Neuron (in vitro differentiated cells): Measurements from ENCODE around the gene PKD2.

Source experiments
- H2AFZ ChIP-seq: one replicate; pipeline ENCODE4 v1.6.1; 2013; ENCODE audit warnings: low read depth, mild to moderate bottlenecking, inconsistent platforms, low read length, moderate library complexity
- H3K27me3 ChIP-seq: one replicate; pipeline ENCODE4 v1.6.1; 2013; ENCODE audit warnings: low read length; ENCODE audit not compliant: insufficient read depth
- H3K36me3 ChIP-seq: one replicate; pipeline ENCODE4 v1.6.1; 2013; ENCODE audit warnings: low read length; ENCODE audit not compliant: insufficient read depth
- H3K4me1 ChIP-seq: one replicate; pipeline ENCODE4 v1.6.1; 2013; ENCODE audit warnings: low read length; ENCODE audit not compliant: insufficient read depth
- H3K4me3 ChIP-seq: 2 replicates; pipeline ENCODE4 v1.5.1; 2013; ENCODE audit warnings: mild to moderate bottlenecking, low read length, moderate library complexity
- H3K9me3 ChIP-seq: one replicate; pipeline ENCODE4 v1.6.1; 2013; ENCODE audit warnings: low read length

Gene PKD2

GRCh38 chr4:88003261-88003660, 4.2 kb upstream of the PKD2 start:
- H2AFZ ChIP-seq, result no peak overlapping the region
- H3K4me3 ChIP-seq, result no peak overlapping the region
- no peaks in the 10 kb centered on the region for H3K9me3 ChIP-seq
- H3K36me3 ChIP-seq, result no peaks in the 10 kb centered on the region
- peaks cover 2% of the 10 kb centered on the region for H3K4me1 ChIP-seq
- no peaks in the 10 kb centered on the region for H3K27me3 ChIP-seq

- no peaks in the 10 kb centered on the region for H3K36me3 ChIP-seq
- no peak overlapping the region for H3K4me3 ChIP-seq
- no peak overlapping the region for H2AFZ ChIP-seq
- H3K27me3 ChIP-seq, result no peaks in the 10 kb centered on the region
- no peaks in the 10 kb centered on the region for H3K9me3 ChIP-seq
- peaks cover 13% of the 10 kb centered on the region for H3K4me1 ChIP-seq
Observed at GRCh38 chr4:88005076-88005475, 2.4 kb upstream of the PKD2 start.

- H3K4me3 ChIP-seq, result no peak overlapping the region
- H3K36me3 ChIP-seq, result no peaks in the 10 kb centered on the region
- no peaks in the 10 kb centered on the region for H3K27me3 ChIP-seq
- no peak overlapping the region for H2AFZ ChIP-seq
- peaks cover 17% of the 10 kb centered on the region for H3K4me1 ChIP-seq
- no peaks in the 10 kb centered on the region for H3K9me3 ChIP-seq
Observed at GRCh38 chr4:88005946-88006345, 1.5 kb upstream of the PKD2 start.

GRCh38 chr4:88006956-88007303, 505 bp upstream of the PKD2 start:
- peak overlapping the region; percentile 94 for H2AFZ ChIP-seq
- no peaks in the 10 kb centered on the region for H3K9me3 ChIP-seq
- H3K4me3 ChIP-seq, result peak overlapping the region; percentile 60
- H3K36me3 ChIP-seq, result no peaks in the 10 kb centered on the region
- H3K27me3 ChIP-seq, result no peaks in the 10 kb centered on the region
- H3K4me1 ChIP-seq, result peaks cover 17% of the 10 kb centered on the region

- Histone ChIP-seq H3K27me3 (no peaks in the 10 kb centered on the region), H3K36me3 (no peaks in the 10 kb centered on the region), H3K9me3 (no peaks in the 10 kb centered on the region), H3K4me3 (peak overlapping the region; percentile 60), H3K4me1 (peaks cover 17% of the 10 kb centered on the region), H2AFZ (no peak overlapping the region)
Observed at GRCh38 chr4:88008122-88008742, 797 bp downstream of the PKD2 start.

GRCh38 chr4:88008743-88009171, 1.3 kb downstream of the PKD2 start:
- Histone ChIP-seq H3K4me1 (peaks cover 17% of the 10 kb centered on the region), H3K9me3 (no peaks in the 10 kb centered on the region), H3K4me3 (peak overlapping the region; percentile 60), H3K36me3 (no peaks in the 10 kb centered on the region), H2AFZ (no peak overlapping the region), H3K27me3 (no peaks in the 10 kb centered on the region)

GRCh38 chr4:88009871-88010270, 2.4 kb downstream of the PKD2 start:
- Histone ChIP-seq H3K4me1 (peaks cover 17% of the 10 kb centered on the region), H3K36me3 (no peaks in the 10 kb centered on the region), H3K4me3 (peak overlapping the region; percentile 60), H3K9me3 (no peaks in the 10 kb centered on the region), H3K27me3 (no peaks in the 10 kb centered on the region), H2AFZ (no peak overlapping the region)

GRCh38 chr4:88010966-88011365, 3.5 kb downstream of the PKD2 start:
- H2AFZ ChIP-seq, result no peak overlapping the region
- peaks cover 17% of the 10 kb centered on the region for H3K4me1 ChIP-seq
- no peaks in the 10 kb centered on the region for H3K9me3 ChIP-seq
- H3K36me3 ChIP-seq, result no peaks in the 10 kb centered on the region
- no peak overlapping the region for H3K4me3 ChIP-seq
- no peaks in the 10 kb centered on the region for H3K27me3 ChIP-seq

- Histone ChIP-seq H3K9me3 (no peaks in the 10 kb centered on the region), H2AFZ (no peak overlapping the region), H3K27me3 (no peaks in the 10 kb centered on the region), H3K36me3 (no peaks in the 10 kb centered on the region), H3K4me3 (no peak overlapping the region), H3K4me1 (peaks cover 15% of the 10 kb centered on the region)
Observed at GRCh38 chr4:88012647-88013046, 5.2 kb downstream of the PKD2 start.

GRCh38 chr4:88014386-88014905, 7.0 kb downstream of the PKD2 start:
- peaks cover 10% of the 10 kb centered on the region for H3K4me1 ChIP-seq
- no peak overlapping the region for H3K4me3 ChIP-seq
- H3K27me3 ChIP-seq, result no peaks in the 10 kb centered on the region
- H2AFZ ChIP-seq, result no peak overlapping the region
- no peaks in the 10 kb centered on the region for H3K9me3 ChIP-seq
- H3K36me3 ChIP-seq, result peaks cover 4% of the 10 kb centered on the region

GRCh38 chr4:88015659-88016295, 8.3 kb downstream of the PKD2 start:
- H2AFZ ChIP-seq, result no peak overlapping the region
- H3K4me1 ChIP-seq, result no peaks in the 10 kb centered on the region
- H3K36me3 ChIP-seq, result peaks cover 17% of the 10 kb centered on the region

GRCh38 chr4:88017516-88018297, 10.3 kb downstream of the PKD2 start:
- Histone ChIP-seq H3K27me3 (no peaks in the 10 kb centered on the region), H3K36me3 (peaks cover 33% of the 10 kb centered on the region), H3K9me3 (no peaks in the 10 kb centered on the region), H3K4me3 (no peak overlapping the region), H2AFZ (no peak overlapping the region), H3K4me1 (no peaks in the 10 kb centered on the region)

More at GRCh38 chr4:88015659-88016295, 8.3 kb downstream of the PKD2 start:
- Histone ChIP-seq H3K9me3 (no peaks in the 10 kb centered on the region), H3K27me3 (no peaks in the 10 kb centered on the region), H3K4me3 (no peak overlapping the region)

GRCh38 chr4:88018466-88018865, 11.0 kb downstream of the PKD2 start:
- no peaks in the 10 kb centered on the region for H3K27me3 ChIP-seq
- H3K4me1 ChIP-seq, result no peaks in the 10 kb centered on the region
- H3K4me3 ChIP-seq, result no peak overlapping the region
- H3K36me3 ChIP-seq, result peaks cover 40% of the 10 kb centered on the region
- H2AFZ ChIP-seq, result no peak overlapping the region
- H3K9me3 ChIP-seq, result no peaks in the 10 kb centered on the region
